Sigmoid colon (tissue), 7 donors: ENCODE measurements around the gene PAM16. TPM values are rescaled to one million over a fixed set of nuclear protein-coding genes. Genes with fewer than 3 reads are reported as not detected.
"Not testable (repeated sequence)": the region's sequence is repeated elsewhere in the genome, so short reads cannot be mapped to it uniquely, and the experiment has no call there.

Experiments used
- DNase-seq: peaks from one replicate; pipeline ENCODE4 v3.0.0-alpha.2; 2019
- H3K27ac ChIP-seq, 4 donors: fragments of 200-600 bp; sonication (generic); one replicate each; pipeline ENCODE4 v1.5.1; 2016 to 2019; ENCODE audit warnings: mild to moderate bottlenecking in 1 of 4
- H3K27me3 ChIP-seq, 3 donors: fragments of 200-600 bp; sonication (generic); one replicate each; pipeline ENCODE4 v1.5.1; 2019; ENCODE audit warnings: mild to moderate bottlenecking in 1 of 3
- H3K36me3 ChIP-seq, 4 donors: fragments of 200-600 bp; sonication (generic); one replicate each; pipeline ENCODE4 v1.5.1; 2016 to 2019
- H3K4me1 ChIP-seq, 4 donors: fragments of 200-600 bp; sonication (generic); one replicate each; pipeline ENCODE4 v1.5.1; 2017 to 2019
- H3K4me3 ChIP-seq, 4 donors: fragments of 200-600 bp; sonication (generic); one replicate each; pipeline ENCODE4 v1.5.1; 2017 to 2019; ENCODE audit warnings: mild to moderate bottlenecking in 2 of 4, moderate library complexity in 1 of 4
- H3K9me3 ChIP-seq, 4 donors: fragments of 200-600 bp in 3 of 4; sonication (generic) in 3 of 4; one replicate each; pipeline versions ENCODE4 v1.5.1 to v1.6.1; 2013 to 2019
- CTCF ChIP-seq, 4 experiments: fragments of 450-650 bp in 3 of 4; fragments of 200-600 bp in 1 of 4; IDR thresholded peaks; one replicate each; pipeline ENCODE4 v1.5.1; 2016 to 2019; ENCODE audit warnings: antibody characterized with exemption in 4 of 4, mild to moderate bottlenecking in 3 of 4, moderate library complexity in 2 of 4
- EP300 ChIP-seq, 4 donors: sonication (generic); formaldehyde crosslinking; IDR thresholded peaks; one replicate each; pipeline ENCODE4 v1.6.1; 2017; ENCODE audit warnings: antibody characterized with exemption in 4 of 4
- POLR2A ChIP-seq, 2 donors: fragments of 450-650 bp; IDR thresholded peaks; one replicate each; pipeline ENCODE4 v1.6.1; 2016; ENCODE audit warnings: antibody characterized with exemption in 2 of 2, mild to moderate bottlenecking in 2 of 2, moderate library complexity in 2 of 2
- POLR2AphosphoS5 ChIP-seq, 4 donors: sonication (generic); formaldehyde crosslinking; IDR thresholded peaks; one replicate each; pipeline ENCODE4 v1.6.1; 2017; ENCODE audit warnings: antibody characterized with exemption in 4 of 4
- WGBS, 2 donors: extraction: QIAGEN DNeasy Blood & Tissue Kit; methylation state at CpG; one replicate each; pipeline ENCODE4 v1.1.7; 2013; 5-methylcytosine and 5-hydroxymethylcytosine counted together
- intact Hi-C: fragments of 100-400 bp; cut with DNase I; formaldehyde crosslinking; loops from one replicate; pipeline ENCODE4 v1.15.1; 2023
- polyA plus RNA-seq, 3 donors: library from polyadenylated mRNA; stranded (reverse); fragments of 200-250 nt; gene quantifications; one replicate each; pipeline ENCODE4 v1.2.3, GENCODE V29; 2013
- total RNA-seq, 4 donors: library from RNA; depleted of rRNA; stranded (reverse); fragments of >200 nt; gene quantifications; one replicate each; pipeline ENCODE4 v1.1.0, GENCODE V29; 2016
- donor health status: healthy with polysubstance abuse.
- donor health status: Bipolar disorder and iron deficiency.
- donor health status: healthy.

The PAM16 gene
- total and polyA plus RNA-seq, 7 donors, result 36.0 to 57.0 (median 49.0) TPM

- Histone ChIP-seq H3K4me3 (no peak overlapping the region), H3K27ac (peak overlapping the region in 1 of 4 donors; percentile 55), H3K27me3 (no peaks in the 10 kb centered on the region), H3K9me3 (no peaks in the 10 kb centered on the region), H3K4me1 (peaks cover 0 to 39% (median 22%) of the 10 kb centered on the region in 4 donors), H3K36me3 (no peaks in the 10 kb centered on the region)
- 85 to 89% methylated on average over 17 of the region's 17 CpGs for WGBS, 2 donors
- TF ChIP-seq POLR2A (IDR thresholded peaks at IDR 0.05), result no peak
- TF ChIP-seq POLR2AphosphoS5 (IDR thresholded peaks at IDR 0.05), result no peak
- TF ChIP-seq CTCF (IDR thresholded peaks at IDR 0.05), result no peak
- no peak for TF ChIP-seq EP300 (IDR thresholded peaks at IDR 0.05)
- peak; percentile 60 for DNase-seq
- intact Hi-C loops, result no loop called here
Measured at GRCh38 chr16:4347765-4348509, 3.2 kb downstream of the PAM16 start.

- Histone ChIP-seq H3K27me3 (no peaks in the 10 kb centered on the region), H3K4me1 (peaks cover 0 to 39% (median 22%) of the 10 kb centered on the region in 4 donors), H3K36me3 (no peaks in the 10 kb centered on the region), H3K9me3 (no peaks in the 10 kb centered on the region), H3K27ac (peak overlapping the region in 1 of 4 donors; percentile 55), H3K4me3 (no peak overlapping the region)
- peak; percentile 66 for DNase-seq
- intact Hi-C loops, result no loop called here
- TF ChIP-seq POLR2AphosphoS5 (IDR thresholded peaks at IDR 0.05) (no peak), CTCF (IDR thresholded peaks at IDR 0.05) (no peak), POLR2A (IDR thresholded peaks at IDR 0.05) (no peak), EP300 (IDR thresholded peaks at IDR 0.05) (no peak)
- WGBS, 2 donors, result 87% methylated on average over 8 of the region's 8 CpGs
Measured at GRCh38 chr16:4347010-4347409, 4.1 kb downstream of the PAM16 start.

GRCh38 chr16:4345836-4346781 lies 5.0 kb downstream of the PAM16 start:
- H3K27ac ChIP-seq, result peak overlapping the region in 1 of 4 donors; percentile 0
- H3K36me3 ChIP-seq, result peaks cover 0 to 6% (median 2%) of the 10 kb centered on the region in 4 donors
- H3K27me3 ChIP-seq, result no peaks in the 10 kb centered on the region
- intact Hi-C loops, result no loop called here
- H3K4me1 ChIP-seq, result peaks cover 0 to 35% (median 19%) of the 10 kb centered on the region in 4 donors
- WGBS, 2 donors, result 40 to 73% methylated on average over 14 of the region's 14 CpGs
- no peak overlapping the region for H3K4me3 ChIP-seq
- H3K9me3 ChIP-seq, result no peaks in the 10 kb centered on the region
- DNase-seq, result no peak
- TF ChIP-seq EP300 (IDR thresholded peaks at IDR 0.05) (no peak), CTCF (IDR thresholded peaks at IDR 0.05) (no peak), POLR2AphosphoS5 (IDR thresholded peaks at IDR 0.05) (no peak)

- intact Hi-C loops, result no loop called here
Measured at GRCh38 chr16:4344983-4345835, 5.9 kb downstream of the PAM16 start.

GRCh38 chr16:4344300-4344982 lies 6.7 kb downstream of the PAM16 start:
- H3K9me3 ChIP-seq, DNase-seq, H3K4me3 ChIP-seq, H3K27me3 ChIP-seq, intact Hi-C loops: not testable (repeated sequence)
- WGBS, 2 donors, result 59 to 64% methylated on average over 10 of the region's 10 CpGs
- H3K36me3 ChIP-seq, result peaks cover 0 to 11% (median 3%) of the 10 kb centered on the region in 4 donors
- peak overlapping the region in 1 of 4 donors; percentile 34 for H3K27ac ChIP-seq
- H3K4me1 ChIP-seq, result peaks cover 0 to 34% (median 18%) of the 10 kb centered on the region in 4 donors

More at GRCh38 chr16:4344983-4345835, 5.9 kb downstream of the PAM16 start:
- Histone ChIP-seq H3K9me3 (no peaks in the 10 kb centered on the region), H3K27ac (peak overlapping the region in 1 of 4 donors; percentile 34), H3K4me3 (no peak overlapping the region), H3K36me3 (peaks cover 0 to 11% (median 3%) of the 10 kb centered on the region in 4 donors), H3K27me3 (no peaks in the 10 kb centered on the region), H3K4me1 (peaks cover 0 to 34% (median 18%) of the 10 kb centered on the region in 4 donors)
- 76 to 90% methylated on average over 26 of the region's 26 CpGs for WGBS, 2 donors
- TF ChIP-seq POLR2AphosphoS5 (IDR thresholded peaks at IDR 0.05) (no peak), POLR2A (IDR thresholded peaks at IDR 0.05) (no peak), EP300 (IDR thresholded peaks at IDR 0.05) (no peak), CTCF (IDR thresholded peaks at IDR 0.05) (no peak)
- DNase-seq, result peak; percentile 65
